GM23338 (cell line): ENCODE data around the gene BTBD1. TPM values are rescaled to one million over a fixed set of nuclear protein-coding genes. Genes with fewer than 3 reads are reported as not detected.

Experiments used
- ATAC-seq: fragments of 200-7000 bp; cut with Tn5 transposase; 3 replicates; pipeline ENCODE4 v1.9.1; 2020
- DNase-seq: peaks from one replicate; pipeline ENCODE4 v3.0.0-alpha.2; 2015; ENCODE audit warnings: low spot score
- H2AFZ ChIP-seq: fragments of 200-600 bp; sonication (generic); 2 replicates; pipeline ENCODE4 v1.8.0; 2016; ENCODE audit warnings: antibody characterized with exemption, mild to moderate bottlenecking, moderate library complexity
- H3F3A ChIP-seq: fragments of 200-600 bp; sonication (generic); replicated peaks from 2 replicates; pipeline ENCODE4 v1.8.0; 2017; ENCODE audit warnings: antibody characterized with exemption, mixed run types, low read depth
- H3K27ac ChIP-seq: fragments of 200-600 bp; sonication (generic); 2 replicates; pipeline ENCODE4 v1.6.1; 2016; ENCODE audit warnings: low read depth
- H3K27me3 ChIP-seq: fragments of 200-600 bp; sonication (generic); 2 replicates; pipeline ENCODE4 v1.8.0; 2016; ENCODE audit warnings: mild to moderate bottlenecking, mixed run types, moderate library complexity; ENCODE audit not compliant: insufficient read depth
- H3K36me3 ChIP-seq: fragments of 200-600 bp; sonication (generic); 2 replicates; pipeline ENCODE4 v1.8.0; 2016; ENCODE audit warnings: mild to moderate bottlenecking; ENCODE audit not compliant: insufficient read depth
- H3K4me1 ChIP-seq: fragments of 200-600 bp; sonication (generic); 2 replicates; pipeline ENCODE4 v1.8.0; 2016; ENCODE audit warnings: mild to moderate bottlenecking, moderate library complexity; ENCODE audit not compliant: insufficient read depth
- H3K4me2 ChIP-seq: fragments of 200-600 bp; sonication (generic); 2 replicates; pipeline ENCODE4 v1.7.1; 2017; ENCODE audit warnings: mixed run types
- H3K4me3 ChIP-seq: fragments of 200-600 bp; sonication (generic); 2 replicates; pipeline ENCODE4 v1.6.1; 2016; ENCODE audit warnings: mixed run types
- H3K79me2 ChIP-seq: fragments of 200-600 bp; sonication (generic); replicated peaks from 2 replicates; pipeline ENCODE4 v1.8.0; 2017; ENCODE audit warnings: mild to moderate bottlenecking; ENCODE audit not compliant: insufficient read depth
- H3K9me2 ChIP-seq: fragments of 200-600 bp; sonication (generic); 2 replicates; pipeline ENCODE4 v1.8.0; 2017; ENCODE audit not compliant: insufficient read depth
- H4K20me1 ChIP-seq: fragments of 200-600 bp; sonication (generic); replicated peaks from 2 replicates; pipeline ENCODE4 v1.8.0; 2017; ENCODE audit warnings: mild to moderate bottlenecking; ENCODE audit not compliant: insufficient read depth
- H3K27ac Mint-ChIP-seq: 2 replicates; pipeline ENCODE4 v1.8.0; 2020; ENCODE audit warnings: inconsistent platforms, mild to moderate bottlenecking, moderate library complexity, mixed read lengths
- H3K27me3 Mint-ChIP-seq: 3 replicates; pipeline ENCODE4 v1.8.0; 2022; ENCODE audit warnings: low read depth, mild to moderate bottlenecking, moderate library complexity, mixed read lengths, inconsistent platforms; ENCODE audit not compliant: insufficient read depth, poor library complexity
- H3K36me3 Mint-ChIP-seq: 3 replicates; pipeline ENCODE4 v1.8.0; 2021; ENCODE audit warnings: low read depth, mild to moderate bottlenecking, inconsistent platforms, moderate library complexity, mixed read lengths
- H3K4me1 Mint-ChIP-seq: 3 replicates; pipeline ENCODE4 v1.8.0; 2020; ENCODE audit warnings: mild to moderate bottlenecking, inconsistent platforms, mixed read lengths
- H3K4me3 Mint-ChIP-seq: 3 replicates; pipeline ENCODE4 v1.8.0; 2021; ENCODE audit warnings: moderate library complexity, mild to moderate bottlenecking, inconsistent platforms, mixed read lengths
- H3K9me3 Mint-ChIP-seq: 3 replicates; pipeline ENCODE4 v1.8.0; 2020; ENCODE audit warnings: moderate library complexity, mild to moderate bottlenecking, inconsistent platforms, mixed read lengths
- CREB1 ChIP-seq: fragments of 250-450 bp; sonication (Bioruptor Pico); IDR thresholded peaks from 2 replicates; pipeline ENCODE4 v1.5.0; 2020; ENCODE audit warnings: low read depth, mild to moderate bottlenecking, moderate library complexity
- CTCF ChIP-seq, 2 experiments: fragments of 200-600 bp in 1 of 2; sonication (generic) in 1 of 2; conservative IDR thresholded peaks; 2 replicates each; pipeline versions ENCODE4 v1.5.1 to v1.6.1; 2016 to 2017; ENCODE audit warnings: antibody characterized with exemption in 2 of 2, low read depth in 2 of 2, mild to moderate bottlenecking in 2 of 2, moderate library complexity in 1 of 2
- ETS1 ChIP-seq: IDR thresholded peaks from 2 replicates; pipeline ENCODE4 v1.6.1; 2016; ENCODE audit warnings: antibody characterized with exemption
- EZH2 ChIP-seq: fragments of 200-600 bp; sonication (generic); IDR thresholded peaks from one replicate; pipeline ENCODE4 v1.8.0; 2017; ENCODE audit warnings: antibody characterized with exemption, mild to moderate bottlenecking, low read depth; ENCODE audit not compliant: unreplicated experiment
- EZH2phosphoT487 ChIP-seq: fragments of 200-600 bp; sonication (generic); IDR thresholded peaks from one replicate; pipeline ENCODE4 v1.8.1; 2018; ENCODE audit warnings: antibody characterized with exemption; ENCODE audit not compliant: unreplicated experiment
- JUNB ChIP-seq: IDR thresholded peaks from one replicate; pipeline ENCODE4 v1.6.1; 2016; ENCODE audit warnings: antibody characterized with exemption; ENCODE audit not compliant: unreplicated experiment
- NANOG ChIP-seq: IDR thresholded peaks from 2 replicates; pipeline ENCODE4 v1.6.1; 2016; ENCODE audit warnings: antibody characterized with exemption, borderline replicate concordance
- POLR2AphosphoS5 ChIP-seq: IDR thresholded peaks from 2 replicates; pipeline ENCODE4 v1.6.1; 2016; ENCODE audit warnings: antibody characterized with exemption, low read depth
- REST ChIP-seq: IDR thresholded peaks from one replicate; pipeline ENCODE4 v1.6.1; 2018; ENCODE audit warnings: antibody characterized with exemption; ENCODE audit not compliant: unreplicated experiment
- STAT1 ChIP-seq: IDR thresholded peaks from one replicate; pipeline ENCODE4 v1.6.1; 2016; ENCODE audit warnings: antibody characterized with exemption; ENCODE audit not compliant: unreplicated experiment
- ZNF114 ChIP-seq: fragments of 250-450 bp; sonication (Bioruptor Pico); IDR thresholded peaks from 2 replicates; pipeline ENCODE4 v1.5.0; 2020; ENCODE audit warnings: mild to moderate bottlenecking, moderate library complexity
- ZNF331 ChIP-seq: fragments of 250-450 bp; sonication (Bioruptor Pico); IDR thresholded peaks from 2 replicates; pipeline ENCODE4 v1.5.0; 2020; ENCODE audit warnings: low read depth, mild to moderate bottlenecking, moderate library complexity
- ZNF462 ChIP-seq: fragments of 250-450 bp; sonication (Bioruptor Pico); IDR thresholded peaks from 2 replicates; pipeline ENCODE4 v1.5.0; 2020; ENCODE audit warnings: mild to moderate bottlenecking, moderate library complexity
- polyA plus RNA-seq: library from polyadenylated mRNA; unstranded; fragments of >200 nt; fragmentation: Nextera tagmentation; extraction: Ambion mirVana; gene quantifications from 2 replicates; pipeline ENCODE4 v1.2.1, GENCODE V29; 2016
- total RNA-seq: library from RNA; depleted of rRNA; stranded (reverse); fragments of >200 nt; shearing (Covaris generic); gene quantifications from 2 replicates; pipeline ENCODE4 v1.2.3, GENCODE V29; 2014

Gene BTBD1
- total and polyA plus RNA-seq, 2 experiments from 2014 or later: 12.6 to 66.1 TPM

GRCh38 chr15:82986442-82986780, 80.6 kb downstream of the BTBD1 start:
- Mint-ChIP-seq H3K4me1 (peaks cover 15% of the 10 kb centered on the region), H3K36me3 (peaks cover 36% of the 10 kb centered on the region), H3K27me3 (peaks cover 14% of the 10 kb centered on the region), H3K27ac (no peak overlapping the region), H3K9me3 (peaks cover 9% of the 10 kb centered on the region; the same call in 1 of the 3 replicates), H3K4me3 (peak overlapping the region; percentile 99)
- H3K27me3 ChIP-seq: peaks cover 11% of the 10 kb centered on the region
- TF ChIP-seq ETS1: no peak
- no peak for TF ChIP-seq EZH2
- no peak for TF ChIP-seq CREB1
- no peak for TF ChIP-seq ZNF114 (CRISPR knock-in tag)
- no peak for TF ChIP-seq CTCF (conservative IDR thresholded peaks at IDR 0.05; ENCODE audit: low read depth in 2 of 2)
- no peak for TF ChIP-seq ZNF331 (CRISPR knock-in tag)
- TF ChIP-seq NANOG: no peak
- TF ChIP-seq REST: no peak
- TF ChIP-seq ZNF462 (CRISPR knock-in tag): no peak
- TF ChIP-seq STAT1: no peak
- no peak for TF ChIP-seq POLR2AphosphoS5
- no peak for TF ChIP-seq JUNB
- TF ChIP-seq EZH2phosphoT487: no peak
- H3F3A ChIP-seq: no peaks in the 10 kb centered on the region
- peak overlapping the region; percentile 94 for H3K4me3 ChIP-seq
- peaks cover 8% of the 10 kb centered on the region for H3K9me2 ChIP-seq
- peak overlapping the region; percentile 98 for H3K4me2 ChIP-seq
- 0 out of 2 replicates have a peak, but pooled peaks cover 11% of the 10 kb centered on the region for H4K20me1 ChIP-seq
- H3K4me1 ChIP-seq: 0 out of 2 replicates have a peak, but pooled peaks cover 7% of the 10 kb centered on the region
- peak overlapping the region; percentile 94 for H2AFZ ChIP-seq
- ATAC-seq: peak; percentile 49
- H3K79me2 ChIP-seq: peaks cover 21% of the 10 kb centered on the region
- H3K27ac ChIP-seq: no peak overlapping the region
- no peak for DNase-seq
- H3K36me3 ChIP-seq: peaks cover 10% of the 10 kb centered on the region
